ENCODE measurements around the gene CDC37L1.
A peak's percentile ranks its signal among the peaks of the same experiment; 100 is the strongest.
"Not testable (repeated sequence)": the region's sequence is repeated elsewhere in the genome, so short reads cannot be mapped to it uniquely, and the experiment has no call there.

Gene CDC37L1

GRCh38 chr9:4679268-4680172 lies at the start of gene CDC37L1:
Gene CDC37L1, plus strand, starts transcription at chr9:4679569. Its CDS starts 199 bp downstream, at chr9:4679768.
- DNase-seq (ENCODE audit: extremely low spot score, insufficient read length, low read depth) (peak; percentile 85), FAIRE-seq (peak; percentile 91)

DNA sequence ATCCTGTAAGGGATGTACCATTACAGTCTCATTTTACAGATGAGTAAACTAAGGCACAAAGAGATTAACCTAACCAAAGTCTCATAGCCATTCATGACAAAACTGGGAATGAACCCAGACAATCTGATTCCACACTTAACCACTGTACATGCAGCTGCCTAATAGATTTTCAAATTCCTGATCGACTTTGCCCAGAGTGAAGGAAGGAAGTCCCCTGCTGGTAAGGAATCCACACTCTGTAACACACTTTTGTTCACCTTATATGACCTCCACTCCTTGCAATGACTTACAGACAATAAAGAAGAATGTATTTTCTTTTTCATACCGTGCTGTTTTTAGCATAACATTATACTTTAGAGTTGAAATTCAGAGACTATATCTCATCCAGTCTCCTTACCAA lies 48.5 kb upstream of the CDC37L1 start:
- no peak for DNase-seq (ENCODE audit: extremely low spot score, insufficient read length, low read depth)

DNA sequence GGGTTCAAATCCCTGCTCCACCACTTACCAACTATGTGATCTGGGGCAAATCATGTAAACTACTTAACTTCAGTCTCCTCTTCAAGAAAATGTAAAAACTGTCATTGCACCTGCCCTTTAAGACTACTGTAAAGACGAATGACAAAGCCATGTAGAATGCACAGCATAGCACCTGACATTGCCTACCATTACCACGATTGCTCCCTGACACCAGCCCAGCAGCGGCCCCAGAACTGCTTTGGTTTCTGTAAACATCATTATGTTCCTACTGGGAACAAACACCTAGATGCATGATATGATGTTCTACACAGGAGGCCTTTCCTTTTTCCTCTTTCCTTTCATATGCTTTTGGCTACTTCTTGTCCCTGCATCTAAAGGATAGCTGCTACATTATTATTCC lies 40.4 kb upstream of the CDC37L1 start:
- FAIRE-seq (no peak), DNase-seq (ENCODE audit: extremely low spot score, insufficient read length, low read depth) (no peak)

More for the DNA sequence above, 48.5 kb upstream of the CDC37L1 start:
- no peak for FAIRE-seq

GRCh38 chr9:4639420-4639819 lies 39.9 kb upstream of the CDC37L1 start:
- FAIRE-seq (no peak), DNase-seq (ENCODE audit: extremely low spot score, insufficient read length, low read depth) (no peak)

- no peak for DNase-seq (ENCODE audit: extremely low spot score, insufficient read length, low read depth)
- FAIRE-seq, result peak; percentile 60
Measured at GRCh38 chr9:4640027-4640426, 39.3 kb upstream of the CDC37L1 start.

- no peak for FAIRE-seq
- no peak for DNase-seq (ENCODE audit: extremely low spot score, insufficient read length, low read depth)
Measured at GRCh38 chr9:4642351-4642750, 37.0 kb upstream of the CDC37L1 start.

- no peak for FAIRE-seq
- DNase-seq (ENCODE audit: extremely low spot score, insufficient read length, low read depth), result no peak
Measured at GRCh38 chr9:4654084-4654483, 25.3 kb upstream of the CDC37L1 start.

- DNase-seq (ENCODE audit: extremely low spot score, insufficient read length, low read depth), result no peak
Measured at GRCh38 chr9:4654538-4654937, 24.8 kb upstream of the CDC37L1 start.

GRCh38 chr9:4656196-4656595 lies 23.2 kb upstream of the CDC37L1 start:
- not testable (repeated sequence) for DNase-seq (ENCODE audit: extremely low spot score, insufficient read length, low read depth); FAIRE-seq

More at GRCh38 chr9:4654538-4654937, 24.8 kb upstream of the CDC37L1 start:
- FAIRE-seq, result no peak

- no peak for DNase-seq (ENCODE audit: extremely low spot score, insufficient read length, low read depth)
- FAIRE-seq, result no peak
Measured at GRCh38 chr9:4656621-4657020, 22.7 kb upstream of the CDC37L1 start.

DNA sequence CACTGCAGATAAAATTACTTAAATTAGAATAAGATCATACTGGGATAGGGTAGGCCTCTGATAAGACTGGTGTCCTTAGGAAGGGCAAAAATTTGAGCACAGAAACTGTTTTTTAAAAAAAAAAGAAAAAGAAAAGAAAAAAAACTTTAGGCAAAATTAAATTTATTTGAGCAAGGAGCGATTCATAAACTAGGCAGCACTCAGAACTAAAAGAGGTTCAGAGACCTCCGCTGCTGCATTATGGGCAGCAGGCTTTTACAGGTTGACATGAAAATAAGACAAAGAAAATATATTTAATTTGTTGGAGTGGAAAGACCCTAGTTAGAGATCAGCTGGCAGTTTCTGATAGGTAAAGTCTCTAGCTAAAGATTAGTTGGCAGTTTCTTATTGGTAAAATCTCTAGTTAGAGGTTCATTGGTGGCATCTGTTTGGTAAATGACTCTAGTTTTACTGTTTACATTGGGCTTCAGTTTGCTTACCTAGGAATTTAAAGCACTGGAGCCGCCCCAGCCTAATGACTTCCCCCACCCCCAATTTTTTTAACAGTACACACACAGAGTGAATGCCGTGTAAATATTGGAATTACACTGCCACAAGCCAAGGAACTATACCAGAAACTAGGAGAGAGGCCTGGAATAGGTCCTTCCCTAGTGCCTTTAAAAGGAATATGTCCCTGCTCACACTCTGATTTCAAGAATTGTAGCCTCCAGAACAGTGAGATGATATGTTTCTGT lies 21.8 kb upstream of the CDC37L1 start:
- DNase-seq (ENCODE audit: extremely low spot score, insufficient read length, low read depth) (no peak), FAIRE-seq (no peak)

- FAIRE-seq; DNase-seq (ENCODE audit: extremely low spot score, insufficient read length, low read depth): not testable (repeated sequence)
Measured at GRCh38 chr9:4660665-4661064, 18.7 kb upstream of the CDC37L1 start.

- FAIRE-seq (no peak), DNase-seq (ENCODE audit: extremely low spot score, insufficient read length, low read depth) (no peak)
Measured at GRCh38 chr9:4661165-4661564, 18.2 kb upstream of the CDC37L1 start.

- FAIRE-seq, result no peak
Measured at GRCh38 chr9:4661611-4662010, 17.8 kb upstream of the CDC37L1 start.

GRCh38 chr9:4662108-4662988 lies 17.0 kb upstream of the CDC37L1 start, which contains the start of gene PLPP6:
Gene PLPP6, plus strand, starts transcription at chr9:4662294. Its CDS starts 82 bp downstream, at chr9:4662376.
- DNase-seq (ENCODE audit: extremely low spot score, insufficient read length, low read depth), result peak; percentile 71
- FAIRE-seq, result peak; percentile 93

More at GRCh38 chr9:4661611-4662010, 17.8 kb upstream of the CDC37L1 start:
- DNase-seq (ENCODE audit: extremely low spot score, insufficient read length, low read depth), result no peak

DNA sequence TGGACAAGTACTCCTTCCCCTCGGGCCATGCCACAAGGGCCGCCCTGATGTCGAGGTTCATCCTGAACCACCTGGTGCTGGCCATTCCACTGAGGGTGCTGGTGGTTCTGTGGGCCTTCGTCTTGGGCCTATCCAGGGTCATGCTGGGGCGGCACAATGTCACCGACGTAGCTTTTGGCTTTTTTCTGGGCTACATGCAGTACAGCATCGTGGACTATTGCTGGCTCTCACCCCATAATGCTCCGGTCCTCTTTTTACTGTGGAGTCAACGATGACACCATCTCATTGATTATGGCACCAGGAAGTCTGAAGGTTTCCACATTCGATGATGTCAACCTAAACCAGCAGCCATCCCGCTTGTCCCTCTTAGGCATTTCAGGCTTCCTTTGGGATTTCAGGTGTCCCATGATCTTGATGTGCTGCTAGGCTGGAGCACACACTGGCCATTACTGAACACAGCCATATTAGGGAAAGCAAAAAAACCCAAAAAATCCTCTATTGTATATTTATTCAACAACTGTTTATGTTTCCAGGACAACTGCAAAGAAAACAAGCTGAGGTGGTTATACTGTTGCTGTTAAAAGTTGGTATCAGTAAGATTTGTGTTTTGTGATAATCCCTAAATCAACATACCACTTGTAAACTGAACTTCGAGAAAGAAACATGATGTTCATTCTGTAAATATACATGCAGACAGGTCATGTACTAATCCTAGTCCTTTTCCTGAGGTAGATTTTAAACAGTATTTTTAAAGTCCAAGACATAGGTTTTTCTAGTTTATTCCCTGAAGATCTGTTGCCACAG lies 16.2 kb upstream of the CDC37L1 start:
- peak; percentile 9 for FAIRE-seq
- DNase-seq (ENCODE audit: extremely low spot score, insufficient read length, low read depth), result no peak

DNA sequence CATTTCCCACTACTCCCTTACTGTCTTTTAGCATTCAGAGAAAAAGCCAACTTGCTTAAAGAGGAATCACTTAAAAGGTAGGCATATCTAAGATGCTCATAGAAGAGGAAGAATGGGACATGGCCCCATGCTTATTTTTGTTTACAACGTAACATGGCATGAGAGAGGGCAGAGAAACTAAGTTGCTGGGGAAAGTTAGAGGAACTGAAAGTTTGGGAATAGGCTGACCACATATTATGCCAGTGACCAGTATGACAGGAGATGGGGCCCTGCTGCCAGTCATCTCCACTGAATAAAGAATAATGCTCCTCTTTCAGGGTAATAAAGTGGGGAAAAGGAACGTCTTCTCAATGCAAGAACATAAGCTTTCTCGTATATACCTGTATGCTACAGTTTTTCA lies 15.4 kb upstream of the CDC37L1 start:
- FAIRE-seq (no peak), DNase-seq (ENCODE audit: extremely low spot score, insufficient read length, low read depth) (no peak)

- DNase-seq (ENCODE audit: extremely low spot score, insufficient read length, low read depth) (no peak), FAIRE-seq (no peak)
Measured at GRCh38 chr9:4665357-4665756, 14.0 kb upstream of the CDC37L1 start.

DNA sequence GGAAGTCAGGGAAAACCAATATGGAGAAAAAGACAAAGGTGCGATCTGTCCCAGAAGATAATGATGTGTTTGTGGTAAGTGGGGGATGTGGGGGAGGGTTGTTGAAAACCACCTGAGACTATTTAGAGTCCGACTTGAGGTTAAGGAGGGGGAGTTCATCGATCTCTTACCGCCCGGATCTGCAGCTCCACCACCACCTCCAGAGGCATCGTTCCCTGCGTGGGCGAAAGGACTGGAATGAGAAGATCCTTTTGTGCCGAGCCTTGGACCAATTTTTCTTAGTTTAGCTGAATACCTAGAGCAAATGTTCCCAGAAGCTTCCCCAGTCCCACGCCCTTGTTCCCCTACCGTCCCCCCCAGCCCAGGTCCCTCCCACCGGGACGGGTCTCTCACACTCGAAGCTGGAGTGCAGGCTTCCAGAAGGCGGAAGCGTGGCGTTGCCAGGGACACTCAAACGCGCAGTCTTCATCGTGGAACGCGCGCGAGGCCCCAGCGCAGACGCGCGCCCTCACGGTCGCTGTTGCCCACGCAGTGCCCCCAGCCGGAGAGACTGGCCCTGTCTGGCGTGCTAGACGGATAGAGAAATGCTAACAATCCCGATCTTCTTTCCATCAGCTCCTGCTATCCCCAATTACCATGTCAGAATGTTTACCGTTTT lies 13.2 kb upstream of the CDC37L1 start, which contains the start of gene SPATA6L:
TSS of gene SPATA6L (minus strand) at position 439 of the 658 bp plus-strand sequence. CDS start at position 209, 230 bp downstream.
- peak; percentile 36 for FAIRE-seq
- DNase-seq (ENCODE audit: extremely low spot score, insufficient read length, low read depth), result no peak
